Osteocyte (in vitro differentiated cells): ENCODE data around the gene POLD2. TPM values are rescaled to one million over a fixed set of nuclear protein-coding genes. Genes with fewer than 3 reads are reported as not detected.

Experiments
- DNase-seq: peaks from one replicate; pipeline ENCODE4 v3.0.0; 2021; ENCODE audit warnings: mixed read lengths; ENCODE audit not compliant: unreplicated experiment; ENCODE audit errors: extremely low spot score
- H3K27ac Mint-ChIP-seq: one replicate; pipeline ENCODE4 v1.8.0; 2021; ENCODE audit warnings: mild to moderate bottlenecking, mixed read lengths; ENCODE audit not compliant: unreplicated experiment
- H3K27me3 Mint-ChIP-seq: one replicate; pipeline ENCODE4 v1.8.0; 2021; ENCODE audit warnings: mixed read lengths; ENCODE audit not compliant: unreplicated experiment
- H3K36me3 Mint-ChIP-seq: one replicate; pipeline ENCODE4 v1.8.0; 2021; ENCODE audit warnings: mixed read lengths; ENCODE audit not compliant: unreplicated experiment
- H3K4me1 Mint-ChIP-seq: one replicate; pipeline ENCODE4 v1.8.0; 2021; ENCODE audit warnings: mixed read lengths; ENCODE audit not compliant: unreplicated experiment
- H3K4me3 Mint-ChIP-seq: one replicate; pipeline ENCODE4 v1.8.0; 2021; ENCODE audit warnings: mild to moderate bottlenecking, moderate library complexity, mixed read lengths; ENCODE audit not compliant: unreplicated experiment
- H3K9me3 Mint-ChIP-seq: one replicate; pipeline ENCODE4 v1.8.0; 2021; ENCODE audit warnings: mixed read lengths; ENCODE audit not compliant: unreplicated experiment
- total RNA-seq: library from RNA; stranded (reverse); gene quantifications from 2 replicates; pipeline ENCODE4 v1.2.1, GENCODE V29; 2021
- TF ChIP-seq, protein P1 (sequence below): fragments of 200-600 bp; sonication (generic); IDR thresholded peaks from 2 replicates; pipeline ENCODE4 v1.5.0; 2021; ENCODE audit warnings: antibody characterized with exemption, mild to moderate bottlenecking, moderate library complexity

POLD2 gene
- total RNA-seq, 1 donor from 2014 or later, result 59.2 TPM

DNA sequence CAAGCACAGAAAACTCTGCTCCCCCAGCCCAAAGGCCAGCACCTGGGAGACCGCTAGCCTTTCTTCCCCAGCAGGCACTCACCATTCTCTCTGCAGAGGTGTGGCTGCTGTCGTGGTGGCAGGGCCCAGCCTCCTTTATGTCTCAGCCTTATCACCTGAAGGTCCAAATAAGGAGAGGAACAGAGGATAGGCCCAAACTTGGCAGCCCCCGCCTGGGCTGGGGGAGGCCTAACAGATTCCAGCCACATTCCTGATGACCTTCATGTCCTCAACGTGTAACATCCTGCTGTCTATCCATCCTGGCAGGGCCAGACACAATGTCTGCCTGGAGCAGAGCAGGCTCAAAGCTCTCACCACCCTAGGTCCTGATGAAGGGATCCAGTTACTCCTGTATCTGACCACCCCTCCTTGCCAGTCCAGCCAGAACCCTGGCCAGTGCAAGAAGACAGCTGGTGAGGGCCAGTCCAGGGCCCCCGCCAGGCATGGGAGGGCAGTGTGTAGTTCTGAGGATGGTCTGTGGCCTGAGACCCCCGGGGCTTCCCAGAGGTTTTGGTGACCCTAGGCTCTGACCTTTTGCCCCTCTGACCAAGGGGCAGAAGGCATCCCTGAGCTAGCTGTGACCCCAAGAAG is 18.0 kb upstream of the POLD2 start, which contains the start of gene MYL7:
MYL7 (minus strand) TSS at position 112 of the 630 bp plus-strand sequence; CDS start at position 85, 27 bp downstream.
- Mint-ChIP-seq H3K4me1 (peaks cover 3% of the 10 kb centered on the region), H3K9me3 (no peaks in the 10 kb centered on the region), H3K27me3 (peaks cover 8% of the 10 kb centered on the region), H3K36me3 (no peaks in the 10 kb centered on the region), H3K4me3 (no peak within 1 kb of the TSS), H3K27ac (no peak within 1 kb of the TSS)
- TF ChIP-seq, protein P1, sequence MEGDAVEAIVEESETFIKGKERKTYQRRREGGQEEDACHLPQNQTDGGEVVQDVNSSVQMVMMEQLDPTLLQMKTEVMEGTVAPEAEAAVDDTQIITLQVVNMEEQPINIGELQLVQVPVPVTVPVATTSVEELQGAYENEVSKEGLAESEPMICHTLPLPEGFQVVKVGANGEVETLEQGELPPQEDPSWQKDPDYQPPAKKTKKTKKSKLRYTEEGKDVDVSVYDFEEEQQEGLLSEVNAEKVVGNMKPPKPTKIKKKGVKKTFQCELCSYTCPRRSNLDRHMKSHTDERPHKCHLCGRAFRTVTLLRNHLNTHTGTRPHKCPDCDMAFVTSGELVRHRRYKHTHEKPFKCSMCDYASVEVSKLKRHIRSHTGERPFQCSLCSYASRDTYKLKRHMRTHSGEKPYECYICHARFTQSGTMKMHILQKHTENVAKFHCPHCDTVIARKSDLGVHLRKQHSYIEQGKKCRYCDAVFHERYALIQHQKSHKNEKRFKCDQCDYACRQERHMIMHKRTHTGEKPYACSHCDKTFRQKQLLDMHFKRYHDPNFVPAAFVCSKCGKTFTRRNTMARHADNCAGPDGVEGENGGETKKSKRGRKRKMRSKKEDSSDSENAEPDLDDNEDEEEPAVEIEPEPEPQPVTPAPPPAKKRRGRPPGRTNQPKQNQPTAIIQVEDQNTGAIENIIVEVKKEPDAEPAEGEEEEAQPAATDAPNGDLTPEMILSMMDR, result no peak
- DNase-seq, result no peak

- TF ChIP-seq, protein P1, result no peak
- DNase-seq, result no peak
- no peaks in the 10 kb centered on the region for H3K36me3 Mint-ChIP-seq
- no peak overlapping the region for H3K27ac Mint-ChIP-seq
- no peak overlapping the region for H3K4me3 Mint-ChIP-seq
- H3K9me3 Mint-ChIP-seq, result no peaks in the 10 kb centered on the region
- no peaks in the 10 kb centered on the region for H3K4me1 Mint-ChIP-seq
- peaks cover 8% of the 10 kb centered on the region for H3K27me3 Mint-ChIP-seq
Measured at GRCh38 chr7:44140341-44140740, 17.0 kb upstream of the POLD2 start.

DNA sequence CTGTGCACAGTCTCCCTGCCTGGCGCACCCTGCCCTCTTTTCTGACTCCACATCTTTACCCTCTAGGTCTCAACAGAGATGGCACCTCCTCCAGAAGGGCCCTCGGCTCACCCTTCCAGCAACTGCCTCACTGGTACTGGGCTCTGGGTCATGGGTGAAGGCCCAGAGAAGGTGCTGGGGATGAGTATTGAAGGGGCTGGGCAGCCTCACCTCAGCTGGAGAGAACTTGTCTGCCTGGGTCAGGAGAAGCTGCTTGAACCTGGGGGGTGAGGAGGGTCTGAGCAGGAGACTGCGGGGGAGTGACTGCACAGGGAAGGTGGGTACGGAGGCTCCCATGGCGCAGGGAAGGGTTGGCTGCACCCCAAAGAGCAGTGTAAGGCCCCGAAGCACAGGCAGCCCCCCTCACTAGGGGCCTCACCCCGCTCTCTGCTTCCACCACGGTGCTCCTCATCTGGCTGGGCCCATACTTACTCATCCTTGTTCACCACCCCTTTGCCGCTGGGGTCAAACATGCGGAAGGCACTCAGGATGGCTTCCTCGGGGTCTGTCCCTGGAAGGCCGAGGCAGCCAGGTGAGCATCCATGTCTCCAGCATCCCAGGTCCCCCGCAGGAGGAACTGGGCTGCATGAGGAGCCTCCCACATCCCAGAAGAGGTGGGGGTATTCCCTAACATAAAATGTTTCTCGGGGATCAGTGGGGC is 16.1 kb upstream of the POLD2 start:
- Mint-ChIP-seq H3K27ac (no peak overlapping the region), H3K9me3 (no peaks in the 10 kb centered on the region), H3K4me1 (no peaks in the 10 kb centered on the region), H3K4me3 (no peak overlapping the region), H3K36me3 (no peaks in the 10 kb centered on the region), H3K27me3 (peaks cover 4% of the 10 kb centered on the region)
- TF ChIP-seq, protein P1, result no peak
- no peak for DNase-seq

- Mint-ChIP-seq H3K4me3 (no peak overlapping the region), H3K27ac (no peak overlapping the region), H3K9me3 (no peaks in the 10 kb centered on the region), H3K36me3 (no peaks in the 10 kb centered on the region), H3K4me1 (no peaks in the 10 kb centered on the region), H3K27me3 (peaks cover 8% of the 10 kb centered on the region)
- DNase-seq, result no peak
- TF ChIP-seq, protein P1, result no peak
Measured at GRCh38 chr7:44138698-44139097, 15.3 kb upstream of the POLD2 start.

DNA sequence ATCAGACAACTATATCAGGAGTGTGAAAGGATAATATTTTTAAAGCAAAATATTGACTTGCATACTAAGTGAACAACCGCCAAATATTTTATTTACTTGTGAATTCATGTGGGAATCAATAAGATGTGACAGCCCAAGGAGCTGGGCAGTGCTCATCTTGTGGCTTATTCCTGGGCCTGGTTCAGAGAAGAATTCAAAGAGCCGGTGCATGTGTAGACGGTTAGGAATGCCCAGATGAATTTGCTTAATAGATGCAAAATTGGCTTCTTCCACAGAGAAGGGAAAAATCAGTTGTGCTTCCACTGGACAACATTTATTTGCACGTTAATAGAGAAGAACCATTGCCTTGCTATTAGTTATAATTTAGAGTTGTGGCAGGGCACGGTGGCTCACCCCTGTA is 13.4 kb upstream of the POLD2 start:
- no peaks in the 10 kb centered on the region for H3K36me3 Mint-ChIP-seq
- H3K4me3 Mint-ChIP-seq, result no peak overlapping the region
- no peak overlapping the region for H3K27ac Mint-ChIP-seq
- TF ChIP-seq, protein P1, result no peak
- H3K4me1 Mint-ChIP-seq, result peaks cover 4% of the 10 kb centered on the region
- H3K9me3 Mint-ChIP-seq, result no peaks in the 10 kb centered on the region
- H3K27me3 Mint-ChIP-seq, result peaks cover 6% of the 10 kb centered on the region
- DNase-seq, result no peak
